HG02840 (cell line): ENCODE measurements around the gene PGF.

ENCODE experiments used
- ATAC-seq: cut with Tn5 transposase; IDR thresholded peaks from one replicate; pipeline ENCODE4 v1.9.1; 2021; ENCODE audit warnings: mild to moderate bottlenecking, moderate library complexity, moderate number of reproducible peaks; ENCODE audit not compliant: unreplicated experiment, low FRiP score

Gene PGF

GRCh38 chr14:74960736-74961135, 5.3 kb upstream of the PGF start:
- ATAC-seq, result no peak

- ATAC-seq, result no peak
Measured at GRCh38 chr14:74959596-74960180, 4.3 kb upstream of the PGF start.

GRCh38 chr14:74956280-74957072, 1.1 kb upstream of the PGF start:
- ATAC-seq, result no peak

GRCh38 chr14:74956027-74956279, 556 bp upstream of the PGF start:
- no peak for ATAC-seq

- ATAC-seq, result no peak
Measured at GRCh38 chr14:74954947-74955228, 509 bp downstream of the PGF start.

- no peak for ATAC-seq
Measured at GRCh38 chr14:74954232-74954946, 1.0 kb downstream of the PGF start.

- no peak for ATAC-seq
Measured at GRCh38 chr14:74953686-74954085, 1.7 kb downstream of the PGF start.

GRCh38 chr14:74952697-74953484, 2.5 kb downstream of the PGF start:
- ATAC-seq, result no peak

- ATAC-seq, result no peak
Measured at GRCh38 chr14:74952180-74952665, 3.2 kb downstream of the PGF start.

- ATAC-seq, result no peak
Measured at GRCh38 chr14:74951443-74952179, 3.8 kb downstream of the PGF start.

- ATAC-seq, result no peak
Measured at GRCh38 chr14:74950795-74951442, 4.5 kb downstream of the PGF start.

GRCh38 chr14:74949859-74950573, 5.4 kb downstream of the PGF start:
- no peak for ATAC-seq

GRCh38 chr14:74949191-74949601, 6.2 kb downstream of the PGF start:
- ATAC-seq, result no peak

- no peak for ATAC-seq
Measured at GRCh38 chr14:74948228-74949175, 6.9 kb downstream of the PGF start.

GRCh38 chr14:74947353-74948227, 7.8 kb downstream of the PGF start:
- no peak for ATAC-seq

GRCh38 chr14:74946659-74947281, 8.6 kb downstream of the PGF start:
- ATAC-seq, result no peak
